K562 (cell line): ENCODE measurements around the gene UGP2. TPM values are rescaled to one million over a fixed set of nuclear protein-coding genes. Genes with fewer than 3 reads are reported as not detected.

Experiments used
- ATAC-seq: fragments of 200-7000 bp; cut with Tn5 transposase; 3 replicates; pipeline ENCODE4 v1.9.1; 2020; ENCODE audit warnings: moderate library complexity
- BruUV-seq: library from RNA; stranded (reverse); fragments of 400-500 nt; replicated peaks from 2 replicates; lab custom pipeline; 2021; lab: Mats Ljungman, UMichigan
- CTCF ChIA-PET: fragments of 300-600 bp; formaldehyde crosslinking; extraction: SDS; loops from one replicate; lab custom pipeline; 2021; ENCODE audit warnings: low intra/inter-chr PET ratio; lab: Yijun Ruan, JAX
- POLR2A ChIA-PET: fragments of 300-600, 350-650 bp; sonication (Branson Sonifier 250); formaldehyde crosslinking; extraction: SDS; loops from one replicate; lab custom pipeline; 2021; ENCODE audit warnings: antibody characterized with exemption, inconsistent platforms; lab: Yijun Ruan, JAX
- DNase-seq, 4 experiments: peaks; one replicate each; pipeline versions ENCODE4 v3.0.0 to v3.0.0-alpha.2; 2011 to 2018; ENCODE audit warnings: low spot score in 3 of 4, mixed read lengths in 3 of 4; ENCODE audit errors: extremely low read depth in 1 of 4
- FAIRE-seq: peaks from 2 replicates; lab custom pipeline; 2011; peaks lifted over from hg19 to GRCh38; lab: Jason Lieb, UNC
- H2AFZ ChIP-seq: 2 replicates; pipeline ENCODE4 v1.6.0; 2011; ENCODE audit warnings: low read depth, low read length, control low read depth, inconsistent platforms
- H3K27ac ChIP-seq: fragments of 200-600 bp; 3 replicates; pipeline ENCODE4 v1.8.0; 2011; ENCODE audit warnings: low read depth, mild to moderate bottlenecking, control low read depth, inconsistent platforms, low read length, moderate library complexity, mixed read lengths; ENCODE audit errors: extremely low read depth
- H3K27me3 ChIP-seq, 2 experiments: fragments of 300-600 bp in 1 of 2; 2 replicates in 1 of 2; 3 replicates in 1 of 2; pipeline versions ENCODE4 v1.6.0 to v1.8.0; 2011; ENCODE audit warnings: inconsistent platforms in 2 of 2, low read length in 2 of 2, mild to moderate bottlenecking in 1 of 2, mixed read lengths in 1 of 2, moderate library complexity in 1 of 2; ENCODE audit not compliant: control insufficient read depth in 2 of 2, insufficient read depth in 2 of 2
- H3K36me3 ChIP-seq: fragments of 300-600 bp; 3 replicates; pipeline ENCODE4 v1.8.0; 2011; ENCODE audit warnings: mild to moderate bottlenecking, low read length, inconsistent platforms; ENCODE audit not compliant: control insufficient read depth, insufficient read depth
- H3K4me1 ChIP-seq, 2 experiments: fragments of 200-600 bp in 1 of 2; replicated peaks in 1 of 2; 2 replicates in 1 of 2; 3 replicates in 1 of 2; pipeline versions ENCODE4 v1.5.1 to v1.8.0; 2011; ENCODE audit warnings: inconsistent platforms in 2 of 2, low read length in 2 of 2, mild to moderate bottlenecking in 1 of 2, mixed read lengths in 1 of 2, moderate library complexity in 1 of 2; ENCODE audit not compliant: control insufficient read depth in 2 of 2, insufficient read depth in 2 of 2
- H3K4me2 ChIP-seq: 2 replicates; pipeline ENCODE4 v1.6.1; 2011; ENCODE audit warnings: low read length, control low read depth, inconsistent platforms, mixed read lengths; ENCODE audit not compliant: insufficient read depth
- H3K4me3 ChIP-seq: fragments of 200-600 bp; sonication (generic), shearing (Covaris generic); 2 replicates; pipeline ENCODE4 v1.5.1; 2016; ENCODE audit warnings: control low read depth, inconsistent platforms
- H3K79me2 ChIP-seq: fragments of 200-600 bp; 3 replicates; pipeline ENCODE4 v1.8.0; 2011; ENCODE audit warnings: low read length, inconsistent platforms; ENCODE audit not compliant: control insufficient read depth, insufficient read depth
- H3K9ac ChIP-seq, 2 experiments: 2 replicates each; pipeline versions ENCODE4 v1.6.0 to v1.6.1; 2011; ENCODE audit warnings: low read depth in 2 of 2, low read length in 2 of 2, control low read depth in 1 of 2, inconsistent platforms in 1 of 2, mild to moderate bottlenecking in 1 of 2, mixed read lengths in 1 of 2; ENCODE audit not compliant: insufficient read depth in 1 of 2
- H3K9me1 ChIP-seq: one replicate; pipeline ENCODE4 v1.6.0; 2011; ENCODE audit warnings: inconsistent platforms, mild to moderate bottlenecking, low read length, moderate library complexity; ENCODE audit not compliant: control insufficient read depth, insufficient read depth
- H3K9me3 ChIP-seq: replicated peaks from 2 replicates; pipeline ENCODE4 v1.5.1; 2011; ENCODE audit warnings: low read depth, low read length, inconsistent platforms; ENCODE audit not compliant: control insufficient read depth, insufficient read depth
- H4K20me1 ChIP-seq: replicated peaks from 2 replicates; pipeline ENCODE4 v1.6.1; 2011; ENCODE audit warnings: low read length, inconsistent platforms, mixed read lengths; ENCODE audit not compliant: control insufficient read depth, insufficient read depth
- WGBS: fragments of 100-300 bp; shearing (Covaris generic); methylation state at CpG from one replicate; pipeline ENCODE4 v1.1.6; 2016; ENCODE audit warnings: low coverage, mixed read lengths; ENCODE audit not compliant: insufficient coverage; ENCODE audit errors: missing lambda C conversion rate; 5-methylcytosine and 5-hydroxymethylcytosine counted together
- in situ Hi-C: fragments of 300-500 bp; cut with MboI; formaldehyde crosslinking; loops from 4 replicates; pipeline ENCODE4 v1.15.0; 2018; ENCODE audit warnings: inconsistent platforms, mixed read lengths
- intact Hi-C: fragments of 100-400 bp; cut with micrococcal nuclease; formaldehyde crosslinking; loops from 2 replicates; pipeline ENCODE4 v1.14.2; 2022
- polyA plus RNA-seq, 8 experiments: library from polyadenylated mRNA; depleted of rRNA in 4 of 8; stranded (reverse) in 5 of 8; unstranded in 3 of 8; fragments of >200 nt; fragmentation: Nextera tagmentation in 2 of 8; fragmentation: Illumina TruSeq in 1 of 8; extraction: Ambion mirVana in 2 of 8; extraction: Trizol in 1 of 8; gene quantifications; 2 replicates each; pipeline versions ENCODE4 v1.2.1 to v1.2.3, GENCODE V29; 2011 to 2014; ENCODE audit warnings: inconsistent platforms in 1 of 8, missing spikeins in 1 of 8
- total RNA-seq, 7 experiments: library from RNA; depleted of rRNA in 6 of 7; stranded (reverse); fragments of >200 nt in 6 of 7; fragmentation: Illumina TruSeq in 2 of 7; extraction: Trizol in 2 of 7; gene quantifications; 2 replicates each; pipeline versions ENCODE4 v1.2.1 to v1.2.3, GENCODE V29; 2011 to 2021; ENCODE audit warnings: low replicate concordance in 1 of 7
- TF ChIP-seq, protein P1 (sequence below): fragments of 450-650 bp; IDR thresholded peaks from 2 replicates; pipeline ENCODE4 v1.7.1; 2018; ENCODE audit warnings: mild to moderate bottlenecking, low read depth; ENCODE audit not compliant: partially characterized antibody
- TF ChIP-seq, protein P2 (sequence below): fragments of 250-450 bp; sonication (Bioruptor Pico); IDR thresholded peaks from 2 replicates; pipeline ENCODE4 v1.9.0; 2021; ENCODE audit warnings: mild to moderate bottlenecking, inconsistent platforms
- TF ChIP-seq, protein P3 (sequence below): sonication (generic); formaldehyde crosslinking; IDR thresholded peaks from 2 replicates; pipeline ENCODE4 v1.8.1; 2023; ENCODE audit warnings: mild to moderate bottlenecking, missing genetic modification reagents, moderate library complexity

The UGP2 gene
- total and polyA plus RNA-seq, 9 of the 15 experiments (the other 6 are each of a cell fraction or from before 2014, with no cell fraction given), result 25.2 to 69.3 (median 58.9) TPM

DNA sequence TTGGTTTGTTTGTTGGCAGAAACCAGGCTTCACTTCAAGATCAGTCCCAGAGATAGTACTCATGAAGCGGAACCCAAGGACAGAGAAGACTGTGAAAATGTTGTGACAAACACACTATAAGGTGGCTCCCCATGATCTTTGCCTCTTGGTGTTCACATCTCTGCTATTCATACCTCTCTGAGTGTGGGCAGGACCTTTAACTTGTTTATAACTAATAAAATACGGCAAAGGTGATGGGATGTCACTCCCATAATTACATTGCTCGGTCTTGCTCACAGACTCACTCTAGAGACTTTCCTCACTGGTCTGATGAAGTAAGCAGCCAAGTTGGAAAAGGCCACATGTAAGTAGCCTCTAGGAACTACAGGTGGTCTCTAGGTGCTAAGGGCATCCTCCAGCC lies 30.6 kb upstream of the UGP2 start:
- no peaks in the 10 kb centered on the region for H3K9me1 ChIP-seq
- no peaks in the 10 kb centered on the region for H3K9me3 ChIP-seq
- H4K20me1 ChIP-seq, result no peaks in the 10 kb centered on the region
- 4% methylated on average over 3 of the region's 3 CpGs for WGBS
- FAIRE-seq (peak; percentile 26), DNase-seq (no peak), ATAC-seq (no peak)
- intact Hi-C loops (no loop called here), in situ Hi-C loops (no loop called here)
- H3K4me2 ChIP-seq, result no peak overlapping the region
- H3K4me1 ChIP-seq, result no peaks in the 10 kb centered on the region
- TF ChIP-seq, protein P1, sequence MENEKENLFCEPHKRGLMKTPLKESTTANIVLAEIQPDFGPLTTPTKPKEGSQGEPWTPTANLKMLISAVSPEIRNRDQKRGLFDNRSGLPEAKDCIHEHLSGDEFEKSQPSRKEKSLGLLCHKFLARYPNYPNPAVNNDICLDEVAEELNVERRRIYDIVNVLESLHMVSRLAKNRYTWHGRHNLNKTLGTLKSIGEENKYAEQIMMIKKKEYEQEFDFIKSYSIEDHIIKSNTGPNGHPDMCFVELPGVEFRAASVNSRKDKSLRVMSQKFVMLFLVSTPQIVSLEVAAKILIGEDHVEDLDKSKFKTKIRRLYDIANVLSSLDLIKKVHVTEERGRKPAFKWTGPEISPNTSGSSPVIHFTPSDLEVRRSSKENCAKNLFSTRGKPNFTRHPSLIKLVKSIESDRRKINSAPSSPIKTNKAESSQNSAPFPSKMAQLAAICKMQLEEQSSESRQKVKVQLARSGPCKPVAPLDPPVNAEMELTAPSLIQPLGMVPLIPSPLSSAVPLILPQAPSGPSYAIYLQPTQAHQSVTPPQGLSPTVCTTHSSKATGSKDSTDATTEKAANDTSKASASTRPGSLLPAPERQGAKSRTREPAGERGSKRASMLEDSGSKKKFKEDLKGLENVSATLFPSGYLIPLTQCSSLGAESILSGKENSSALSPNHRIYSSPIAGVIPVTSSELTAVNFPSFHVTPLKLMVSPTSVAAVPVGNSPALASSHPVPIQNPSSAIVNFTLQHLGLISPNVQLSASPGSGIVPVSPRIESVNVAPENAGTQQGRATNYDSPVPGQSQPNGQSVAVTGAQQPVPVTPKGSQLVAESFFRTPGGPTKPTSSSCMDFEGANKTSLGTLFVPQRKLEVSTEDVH, result no peak
- TF ChIP-seq, protein P2, sequence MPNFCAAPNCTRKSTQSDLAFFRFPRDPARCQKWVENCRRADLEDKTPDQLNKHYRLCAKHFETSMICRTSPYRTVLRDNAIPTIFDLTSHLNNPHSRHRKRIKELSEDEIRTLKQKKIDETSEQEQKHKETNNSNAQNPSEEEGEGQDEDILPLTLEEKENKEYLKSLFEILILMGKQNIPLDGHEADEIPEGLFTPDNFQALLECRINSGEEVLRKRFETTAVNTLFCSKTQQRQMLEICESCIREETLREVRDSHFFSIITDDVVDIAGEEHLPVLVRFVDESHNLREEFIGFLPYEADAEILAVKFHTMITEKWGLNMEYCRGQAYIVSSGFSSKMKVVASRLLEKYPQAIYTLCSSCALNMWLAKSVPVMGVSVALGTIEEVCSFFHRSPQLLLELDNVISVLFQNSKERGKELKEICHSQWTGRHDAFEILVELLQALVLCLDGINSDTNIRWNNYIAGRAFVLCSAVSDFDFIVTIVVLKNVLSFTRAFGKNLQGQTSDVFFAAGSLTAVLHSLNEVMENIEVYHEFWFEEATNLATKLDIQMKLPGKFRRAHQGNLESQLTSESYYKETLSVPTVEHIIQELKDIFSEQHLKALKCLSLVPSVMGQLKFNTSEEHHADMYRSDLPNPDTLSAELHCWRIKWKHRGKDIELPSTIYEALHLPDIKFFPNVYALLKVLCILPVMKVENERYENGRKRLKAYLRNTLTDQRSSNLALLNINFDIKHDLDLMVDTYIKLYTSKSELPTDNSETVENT (CRISPR knock-in tag), result no peak
- TF ChIP-seq, protein P3, sequence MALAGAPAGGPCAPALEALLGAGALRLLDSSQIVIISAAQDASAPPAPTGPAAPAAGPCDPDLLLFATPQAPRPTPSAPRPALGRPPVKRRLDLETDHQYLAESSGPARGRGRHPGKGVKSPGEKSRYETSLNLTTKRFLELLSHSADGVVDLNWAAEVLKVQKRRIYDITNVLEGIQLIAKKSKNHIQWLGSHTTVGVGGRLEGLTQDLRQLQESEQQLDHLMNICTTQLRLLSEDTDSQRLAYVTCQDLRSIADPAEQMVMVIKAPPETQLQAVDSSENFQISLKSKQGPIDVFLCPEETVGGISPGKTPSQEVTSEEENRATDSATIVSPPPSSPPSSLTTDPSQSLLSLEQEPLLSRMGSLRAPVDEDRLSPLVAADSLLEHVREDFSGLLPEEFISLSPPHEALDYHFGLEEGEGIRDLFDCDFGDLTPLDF, result no peak
- CTCF ChIA-PET, result no interaction called here
- H3K27ac ChIP-seq, result no peak overlapping the region
- no peak overlapping the region for H3K4me3 ChIP-seq
- H2AFZ ChIP-seq, result no peak overlapping the region
- no peak overlapping the region for H3K9ac ChIP-seq
- H3K27me3 ChIP-seq, result peaks cover 3 to 4% of the 10 kb centered on the region in 2 experiments; a peak in 1 of 5 replicates
- POLR2A ChIA-PET, result no interaction called here
- H3K79me2 ChIP-seq, result no peaks in the 10 kb centered on the region
- no peaks in the 10 kb centered on the region for H3K36me3 ChIP-seq
- no TSS peak for BruUV-seq
